Dermis microvascular lymphatic vessel endothelial cell (primary cell): Measurements from ENCODE around the gene DOCK10. TPM values are rescaled to one million over a fixed set of nuclear protein-coding genes. Genes with fewer than 3 reads are reported as not detected.
A peak's percentile ranks its signal among the peaks of the same experiment; 100 is the strongest.

Source experiments
- DNase-seq, 2 donors: peaks; one replicate each; pipeline versions ENCODE4 v3.0.0 to v3.0.0-alpha.2; 2010; ENCODE audit warnings: low read depth in 2 of 2
- total RNA-seq: library from RNA; depleted of rRNA; stranded (reverse); fragments of >200 nt; gene quantifications from 2 replicates; pipeline ENCODE4 v1.2.1, GENCODE V29; 2014

The DOCK10 gene
- total RNA-seq, 1 donor from 2014 or later, result 4.6 TPM

DNA sequence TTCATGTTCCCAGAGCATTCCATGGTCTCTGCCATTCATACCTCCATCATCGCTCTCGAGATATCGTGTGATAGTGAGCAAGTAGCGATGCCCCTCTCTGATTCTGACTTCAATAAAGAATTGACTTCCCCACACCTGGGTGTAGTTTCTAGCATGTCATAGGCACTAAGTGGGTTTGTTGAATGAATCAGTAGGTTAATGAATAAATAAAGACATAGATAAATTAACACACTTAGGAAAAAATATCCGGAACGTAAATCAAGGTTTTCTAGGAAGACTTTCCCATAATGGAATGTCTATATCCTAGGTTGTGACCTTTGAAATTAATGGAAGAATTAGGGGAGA lies 159.1 kb downstream of the DOCK10 start:
- no peak for DNase-seq

DNA sequence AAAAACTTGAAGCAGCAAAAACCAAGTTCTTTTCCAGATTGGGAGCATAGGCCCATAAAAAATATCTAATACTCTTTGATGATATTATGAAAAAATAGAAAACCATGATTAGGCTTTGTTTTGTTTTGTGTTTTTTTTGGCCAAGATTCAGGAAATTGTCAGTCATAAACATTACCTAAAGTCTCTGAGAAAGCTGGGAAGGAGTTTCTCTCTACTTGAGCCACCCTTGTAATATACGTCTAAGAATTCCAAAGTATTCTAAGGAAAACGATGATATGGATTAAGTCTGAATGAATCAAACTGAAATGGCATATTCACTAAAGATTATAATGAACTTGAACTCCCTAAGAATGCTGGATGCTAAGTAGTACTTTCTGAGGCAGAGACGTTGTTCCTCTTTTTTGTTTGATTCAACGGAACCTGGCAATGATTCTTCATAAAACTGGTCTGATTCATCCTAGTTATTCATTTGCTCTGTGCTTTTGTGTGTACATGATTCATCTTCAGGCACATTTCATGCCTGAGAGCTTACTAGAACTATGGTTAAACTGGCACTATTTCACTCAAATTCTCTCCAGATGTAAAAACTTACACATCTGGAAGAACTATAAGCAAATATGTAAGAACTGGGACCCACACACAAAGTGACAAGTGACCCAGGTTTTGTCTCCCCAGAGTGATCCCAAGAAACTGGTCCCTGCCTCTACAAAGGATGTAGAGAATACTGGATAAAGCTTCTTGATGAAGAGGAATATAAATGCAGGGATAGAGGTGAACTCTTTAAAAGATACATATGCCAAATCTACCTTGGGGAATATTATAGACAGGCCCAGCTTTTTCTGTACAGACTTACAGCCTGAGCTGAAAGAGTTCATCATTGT lies 159.7 kb downstream of the DOCK10 start:
- peak in 1 of 2 donors; percentile 74 for DNase-seq

DNA sequence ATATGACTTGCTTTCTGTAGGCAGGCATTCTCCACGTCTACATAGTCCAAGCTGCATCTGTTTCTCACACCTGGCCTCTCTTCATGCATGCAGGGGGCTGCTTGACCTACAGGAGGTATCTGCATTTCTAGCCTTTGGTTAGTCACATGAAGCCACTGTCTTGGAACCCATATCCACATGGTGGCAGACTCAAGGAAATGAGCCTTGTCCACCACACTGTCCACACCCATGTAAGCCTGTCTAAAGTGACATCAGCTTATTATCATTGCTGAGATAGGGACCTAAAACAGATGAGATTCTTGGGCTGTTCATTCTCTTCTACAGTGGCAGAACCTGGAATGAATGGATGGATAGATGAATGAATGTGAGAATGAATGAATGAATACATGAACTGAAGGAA lies 160.4 kb downstream of the DOCK10 start:
- no peak for DNase-seq

DNA sequence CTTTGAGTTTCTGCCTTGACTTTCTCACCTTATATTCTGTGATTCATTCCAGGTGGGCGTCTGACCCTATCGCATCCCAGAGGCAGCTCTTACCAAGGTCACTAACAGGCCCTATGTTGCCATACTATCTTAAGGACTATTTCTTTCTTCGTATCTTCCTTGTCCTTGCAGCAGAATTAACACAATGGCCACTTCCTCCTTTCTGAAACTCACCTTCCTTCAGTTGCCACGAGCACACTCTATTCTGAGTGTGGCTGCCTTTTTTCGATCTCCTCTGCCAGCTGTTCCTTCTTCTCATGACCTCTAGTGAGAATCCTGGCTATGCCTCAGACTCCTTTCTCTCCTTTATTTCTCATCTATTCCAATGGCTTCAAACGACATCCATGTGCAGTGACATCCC lies 165.7 kb downstream of the DOCK10 start:
- DNase-seq, result no peak

DNA sequence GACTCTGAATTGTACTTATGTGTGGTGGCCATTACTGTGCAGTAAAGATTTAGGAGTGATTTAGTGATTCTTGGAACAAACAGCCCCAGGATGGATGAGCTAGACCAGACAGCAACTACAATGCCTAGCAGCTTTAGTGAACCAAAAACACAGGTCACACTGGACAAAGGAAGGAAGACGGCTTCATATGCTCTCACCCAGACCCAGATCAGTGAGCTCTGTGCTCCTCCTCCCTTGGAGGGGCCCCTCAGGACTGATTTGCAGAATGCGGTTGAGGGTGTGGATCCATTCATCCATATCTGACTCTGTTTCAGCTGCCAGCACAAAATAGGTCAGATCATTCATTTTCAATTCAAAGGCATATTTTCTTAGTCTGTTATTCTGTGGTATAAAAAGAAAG lies 166.4 kb downstream of the DOCK10 start:
- DNase-seq, result no peak

DNA sequence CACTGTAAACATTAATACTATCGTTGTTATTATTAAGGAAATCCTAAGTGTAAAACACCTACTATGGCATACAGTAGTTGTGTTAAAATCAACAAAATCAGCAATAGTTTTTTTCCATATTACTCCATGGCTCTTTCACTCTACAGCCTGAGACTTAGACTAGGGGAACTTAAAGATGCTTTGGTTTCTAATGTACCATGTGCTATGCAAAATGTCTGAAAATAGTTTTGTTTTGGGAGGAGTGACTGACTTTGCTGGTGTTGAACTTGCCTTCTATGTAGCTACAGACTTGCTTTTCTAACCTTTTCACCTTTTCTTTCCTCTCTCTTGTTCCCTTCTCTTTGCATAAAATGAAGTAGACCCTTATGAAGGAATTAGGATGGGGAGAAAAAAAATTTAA lies 167.1 kb downstream of the DOCK10 start:
- DNase-seq, result no peak

DNA sequence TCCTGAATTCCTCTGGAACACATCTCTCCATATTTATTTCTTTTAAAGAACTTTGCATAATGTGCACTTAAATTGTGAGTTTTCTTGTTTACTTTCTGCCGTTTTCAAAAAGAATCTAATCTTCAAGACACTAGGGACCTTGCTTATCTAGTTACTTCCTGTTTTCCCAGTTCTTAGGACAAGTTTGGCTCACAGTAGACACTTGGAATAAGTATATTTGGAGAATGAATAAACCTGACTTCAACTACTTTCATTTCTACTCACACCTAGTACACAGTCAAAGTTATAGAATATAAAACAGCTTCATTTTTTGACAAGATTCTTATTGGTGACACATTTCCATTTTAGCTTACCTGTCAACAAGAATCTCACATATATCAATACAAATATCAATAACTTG lies 170.5 kb downstream of the DOCK10 start:
- no peak for DNase-seq

DNA sequence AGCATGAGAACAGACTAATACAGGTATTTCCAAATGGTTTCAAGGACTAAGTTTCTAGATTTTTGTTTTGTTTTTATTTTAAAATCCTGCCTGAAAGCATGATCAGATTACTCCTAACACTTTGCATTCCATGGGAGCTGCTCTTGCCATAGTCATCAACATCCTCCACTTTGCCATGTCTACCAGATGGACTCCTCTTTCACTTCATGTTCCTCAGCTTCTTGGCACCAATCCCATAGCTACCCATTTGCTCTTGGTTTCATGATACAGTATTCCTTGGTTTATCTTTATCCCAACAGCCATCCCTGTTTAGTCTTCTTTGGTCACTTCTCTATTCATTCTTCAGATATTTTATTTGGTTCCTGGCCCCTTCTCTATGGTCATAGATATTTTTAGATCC lies 171.9 kb downstream of the DOCK10 start:
- no peak for DNase-seq

DNA sequence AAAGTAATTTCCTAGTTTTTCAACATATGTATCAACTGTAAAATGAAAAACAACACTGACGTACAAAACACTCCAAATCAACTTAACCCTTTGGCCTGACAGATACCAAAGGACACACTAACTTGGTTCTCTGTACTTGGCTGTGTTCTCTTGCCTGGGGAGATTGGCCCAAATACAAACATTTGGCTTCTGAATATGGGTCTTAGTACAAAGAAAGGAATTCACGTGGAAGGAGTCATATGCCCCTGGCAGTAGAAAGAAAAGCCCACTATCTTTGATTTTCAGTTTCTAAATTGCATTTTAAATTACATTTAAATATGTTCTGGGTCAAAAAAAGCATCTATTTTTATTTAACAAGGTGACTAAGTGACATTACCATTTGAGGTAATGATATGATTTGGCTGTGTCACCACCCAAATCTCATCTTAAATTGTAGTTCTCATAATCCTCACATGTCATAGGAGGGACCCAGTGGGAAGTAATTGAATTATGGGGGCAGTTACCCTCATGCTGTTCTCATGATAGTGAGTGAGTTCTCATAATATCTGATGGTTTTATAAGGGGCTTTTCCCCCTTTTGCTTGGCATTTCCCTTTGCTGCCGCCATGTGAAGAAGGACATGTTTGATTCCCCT lies 172.6 kb downstream of the DOCK10 start:
- no peak for DNase-seq

DNA sequence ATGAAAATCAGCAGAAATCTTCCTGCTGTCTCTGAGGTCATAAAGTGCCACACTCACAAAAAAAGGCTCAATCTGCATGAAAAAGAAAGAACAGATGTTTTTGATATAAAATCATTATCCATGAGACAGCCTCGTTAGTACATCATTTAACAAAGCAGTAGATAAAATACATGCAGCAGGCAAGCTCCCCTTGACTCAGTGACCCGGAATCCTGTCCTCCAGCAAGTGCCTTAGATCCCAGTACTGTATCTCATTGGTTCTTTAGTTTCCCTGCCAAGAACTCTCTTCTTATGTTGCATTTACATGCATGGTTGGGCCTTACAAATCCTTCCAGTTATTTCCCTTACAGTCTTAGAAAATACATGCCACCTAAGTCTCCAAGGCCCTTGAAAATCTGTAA lies 177.3 kb downstream of the DOCK10 start:
- no peak for DNase-seq

DNA sequence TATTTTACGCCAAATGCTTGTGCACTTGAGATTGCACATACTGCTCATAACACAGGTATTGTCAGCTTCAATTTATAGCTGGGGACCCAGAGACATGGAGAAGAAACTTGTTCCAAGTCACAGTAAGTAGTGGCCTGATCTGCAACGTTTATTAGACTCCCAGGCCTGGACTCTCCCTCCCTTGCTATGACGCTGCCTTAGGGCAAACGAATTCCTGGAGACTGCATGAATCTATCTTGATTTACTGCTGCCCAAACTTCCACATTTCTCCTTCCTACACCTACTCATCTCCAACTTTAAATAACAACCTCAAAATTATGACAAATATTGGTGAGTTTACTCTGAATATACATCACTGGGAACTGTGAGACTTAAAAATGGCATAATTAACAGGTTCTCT lies 181.0 kb downstream of the DOCK10 start:
- no peak for DNase-seq

DNA sequence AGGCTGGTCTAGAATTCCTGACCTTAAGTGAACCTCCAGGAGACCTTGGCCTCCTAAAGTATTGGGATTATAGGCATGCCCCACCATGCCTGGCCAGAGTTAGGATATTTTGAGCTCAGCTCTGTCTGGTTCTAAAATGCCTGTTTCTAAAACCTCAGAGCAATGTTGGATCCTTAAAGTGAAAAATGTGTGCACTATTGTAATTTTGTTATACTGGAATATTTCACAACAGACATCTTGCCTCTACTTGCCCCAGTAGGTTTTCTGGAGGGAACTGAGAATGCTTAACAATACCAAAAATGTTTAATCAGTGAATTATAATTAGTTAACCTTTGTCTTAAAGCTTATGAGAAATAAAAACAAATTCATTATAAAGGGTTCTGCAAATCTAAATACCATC lies 181.5 kb downstream of the DOCK10 start:
- DNase-seq, result no peak

DNA sequence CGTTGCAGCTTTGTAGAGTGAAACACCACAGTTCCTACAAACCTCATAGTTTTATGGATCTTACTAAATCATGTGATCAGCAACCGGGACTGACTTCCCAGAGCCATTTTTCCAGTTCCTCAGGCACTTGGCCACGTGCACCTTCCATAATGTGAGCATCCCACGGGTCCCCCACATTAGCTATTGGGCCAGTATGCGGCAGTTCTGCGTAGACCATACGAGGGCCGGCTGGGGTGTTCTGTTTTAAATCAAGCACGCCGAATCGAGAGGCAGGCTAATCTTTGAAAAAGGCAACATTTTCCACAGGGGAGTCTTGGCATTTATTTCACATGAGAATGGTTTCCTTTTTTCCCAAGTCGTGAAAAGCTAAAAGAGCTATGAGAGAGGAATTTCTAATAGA lies 190.5 kb downstream of the DOCK10 start:
- no peak for DNase-seq

DNA sequence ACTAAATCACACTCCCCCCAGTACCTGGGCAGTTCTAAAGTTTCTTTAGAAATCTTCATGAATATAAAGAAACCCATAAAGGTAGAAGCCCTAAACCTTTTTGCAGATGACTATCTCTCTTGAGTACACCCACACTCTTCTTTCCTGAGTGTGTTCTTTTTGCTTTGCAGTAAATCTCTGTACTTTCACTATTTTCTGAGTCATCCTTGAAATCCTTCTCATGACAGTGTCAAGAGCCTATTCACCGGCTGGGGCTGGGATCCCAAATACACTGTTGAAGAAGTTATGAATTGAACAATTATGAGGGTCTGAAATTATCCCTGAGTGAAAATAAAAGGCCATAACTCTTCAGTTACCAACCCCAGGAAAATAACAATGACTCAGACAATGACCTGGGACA lies 192.2 kb downstream of the DOCK10 start:
- DNase-seq, result no peak

DNA sequence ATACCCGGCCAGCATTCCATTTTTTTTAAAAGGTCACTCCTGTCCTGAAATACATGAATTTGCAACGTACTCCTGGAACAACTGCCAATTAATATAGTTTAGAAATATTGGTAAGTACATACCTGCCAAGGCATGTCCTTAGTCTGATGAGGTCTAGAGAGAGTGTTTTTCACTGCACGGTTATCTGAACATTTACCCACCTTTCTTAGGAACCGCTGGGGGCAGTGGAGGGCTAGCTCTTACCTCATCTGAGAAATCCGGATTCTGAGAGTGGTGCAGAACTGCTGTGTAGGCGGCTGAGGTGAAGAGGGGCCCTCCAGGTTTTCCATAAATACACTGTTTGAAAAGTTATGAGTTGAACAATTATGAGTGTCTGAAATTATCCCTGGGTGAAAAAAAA lies 193.0 kb downstream of the DOCK10 start:
- peak in 1 of 2 donors; percentile 20 for DNase-seq

DNA sequence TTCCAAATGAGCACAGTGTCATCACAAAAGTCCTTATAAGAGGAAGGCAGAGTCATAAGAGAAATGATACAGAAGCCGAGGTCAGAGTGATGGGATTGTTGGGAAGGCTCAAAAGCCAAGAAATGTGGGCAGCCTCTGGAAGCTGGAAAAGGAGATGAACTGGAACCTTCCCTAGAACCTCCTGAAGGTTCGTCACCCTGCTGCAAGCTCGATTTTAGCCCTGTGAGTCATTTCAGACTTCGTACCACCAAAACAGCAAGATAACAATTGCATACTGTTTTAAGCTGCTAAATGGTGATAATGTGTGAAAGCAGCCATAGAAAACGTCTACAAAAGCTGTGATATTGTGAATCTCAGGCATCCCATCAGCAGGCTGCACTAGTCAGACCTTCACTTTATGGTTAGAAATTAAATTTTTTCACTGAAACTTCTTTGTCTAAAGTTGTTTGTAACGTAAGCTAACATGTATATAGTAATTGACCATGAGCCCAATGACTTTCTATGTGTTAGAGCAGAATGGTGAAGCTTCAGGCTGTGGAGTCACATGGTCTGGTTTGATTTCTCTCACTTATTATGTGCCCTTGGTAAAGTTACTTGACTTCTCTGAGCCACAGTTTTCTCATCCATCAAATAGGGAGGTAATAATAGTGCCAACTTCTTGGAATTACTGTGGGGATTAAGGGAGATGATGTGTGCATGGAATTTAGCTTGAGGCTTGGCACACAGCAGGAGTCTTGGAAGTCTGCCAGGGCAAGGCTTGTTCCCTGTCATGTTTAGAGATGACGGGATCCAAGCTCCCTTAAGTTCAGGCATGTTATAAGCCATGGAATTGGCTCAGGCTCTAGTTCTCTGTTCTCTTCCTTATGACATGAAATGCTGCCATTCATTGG lies 194.1 kb downstream of the DOCK10 start:
- DNase-seq, result peak in 1 of 2 donors; percentile 58

DNA sequence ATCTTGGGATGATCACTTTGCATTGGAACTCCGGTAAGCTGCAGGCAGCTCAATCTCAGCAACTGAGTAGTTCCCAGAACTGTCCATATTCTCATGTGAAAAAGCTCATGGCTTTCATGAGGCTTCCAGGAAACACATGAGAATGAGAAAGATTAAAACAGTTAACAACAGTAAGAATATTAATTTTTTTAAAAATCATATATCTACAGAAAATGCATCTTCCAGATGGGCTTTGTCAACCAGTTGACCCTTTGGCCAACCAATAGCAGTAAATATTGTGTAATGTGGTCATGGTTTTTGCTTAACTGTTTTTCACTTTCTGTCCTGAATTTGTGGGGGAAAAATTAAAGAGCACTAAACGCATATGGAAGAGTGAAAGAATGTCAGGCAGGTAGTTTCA lies 194.9 kb downstream of the DOCK10 start:
- DNase-seq, result no peak

DNA sequence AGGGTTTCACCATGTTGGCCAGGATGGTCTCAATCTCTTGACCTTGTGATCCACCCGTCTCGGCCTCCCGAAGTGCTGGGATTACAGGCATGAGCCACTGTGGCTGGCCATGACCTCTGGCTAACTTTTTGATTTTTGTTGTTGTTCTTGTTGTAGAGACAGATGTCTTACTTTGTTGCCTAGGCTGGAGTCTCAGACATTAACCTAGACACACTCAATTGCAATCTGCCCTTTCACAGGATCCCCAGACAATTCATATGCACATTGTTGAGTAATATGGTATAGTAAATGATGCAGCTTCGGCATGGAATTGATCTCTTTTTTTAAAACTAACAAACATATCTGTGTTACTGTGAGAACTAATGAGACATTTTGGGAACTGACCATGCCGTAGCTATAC lies 195.6 kb downstream of the DOCK10 start:
- no peak for DNase-seq

DNA sequence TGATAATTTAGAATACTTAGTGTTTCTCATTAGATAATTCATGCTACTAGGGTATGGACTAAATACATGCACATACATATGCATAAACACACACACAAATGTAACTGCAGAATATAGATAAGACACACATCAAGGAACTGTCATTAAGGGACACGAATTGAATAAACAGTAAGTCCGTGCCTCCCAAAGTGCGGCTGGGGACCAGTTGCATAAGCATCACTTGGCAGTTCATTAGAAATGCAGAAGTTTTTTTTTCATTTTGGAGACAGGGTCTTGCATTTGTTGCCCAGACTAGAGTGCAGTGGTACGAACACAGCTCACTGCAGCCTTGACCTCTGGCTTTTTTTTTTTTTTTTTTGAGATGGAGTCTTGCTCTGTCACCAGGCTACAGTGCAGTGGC lies 196.1 kb downstream of the DOCK10 start:
- no peak for DNase-seq

DNA sequence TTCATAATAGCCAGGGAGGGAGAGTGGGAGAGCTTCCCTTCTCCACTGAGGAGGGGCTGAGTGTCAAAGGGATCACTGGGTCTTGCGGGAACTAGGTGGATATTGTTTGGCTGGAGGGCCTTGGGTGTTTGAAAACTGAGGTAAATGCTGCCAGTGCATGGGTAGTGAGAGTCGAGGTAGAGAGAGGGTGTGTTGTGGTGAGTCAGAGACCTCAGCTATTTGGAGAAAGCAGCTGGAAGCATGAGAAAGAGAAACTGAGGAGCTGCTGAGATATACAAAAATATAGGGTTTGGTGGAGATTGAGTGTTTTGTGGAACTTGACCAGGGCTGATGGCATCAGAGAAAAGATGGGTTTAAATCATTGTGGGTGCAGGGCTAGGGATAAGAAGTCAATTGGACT lies 199.1 kb downstream of the DOCK10 start:
- no peak for DNase-seq

DNA sequence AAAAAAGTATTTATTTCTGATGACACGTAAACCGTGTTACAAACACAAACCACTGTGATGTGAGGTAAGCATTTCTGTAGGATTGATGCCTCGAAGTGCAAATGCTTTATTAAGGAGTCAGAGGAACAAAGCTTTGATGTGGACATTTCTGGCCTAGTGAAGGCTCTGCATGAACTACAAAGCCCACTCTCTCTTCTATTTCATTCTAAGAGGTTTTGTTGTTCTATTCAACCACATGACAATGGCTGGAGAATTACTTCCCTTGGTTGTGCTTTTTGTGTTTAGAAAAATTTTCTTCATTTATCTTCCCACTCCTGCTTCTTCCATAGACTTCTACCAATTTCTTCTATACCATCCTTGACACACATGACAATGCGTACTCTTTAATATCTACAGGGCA lies 200.4 kb downstream of the DOCK10 start:
- DNase-seq, result no peak

DNA sequence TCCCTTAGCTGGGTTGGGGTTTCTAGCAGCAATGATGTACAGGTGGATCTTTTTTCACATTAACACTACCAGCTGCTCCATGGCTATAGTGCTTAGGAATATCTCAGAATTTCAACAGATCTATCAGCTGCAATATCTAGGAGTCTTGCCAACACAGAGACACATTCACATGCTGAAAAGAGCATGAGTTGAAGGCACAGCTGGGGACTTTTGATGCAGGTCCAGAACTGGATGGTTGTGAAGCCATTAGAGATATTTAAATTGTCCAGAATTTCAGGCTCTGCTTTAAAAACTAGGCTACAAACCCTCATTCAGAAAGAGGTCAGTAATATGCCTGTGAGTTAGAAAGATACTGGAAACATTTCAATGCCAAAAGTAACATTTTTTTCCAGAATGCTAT lies 203.9 kb downstream of the DOCK10 start:
- peak; percentile 22 to 52 for DNase-seq
